Trophoblast cell (in vitro differentiated cells and primary cell): Measurements from ENCODE around the gene FAM117A. TPM values are rescaled to one million over a fixed set of nuclear protein-coding genes. Genes with fewer than 3 reads are reported as not detected.

ENCODE experiments used
- DNase-seq, 2 donors: peaks; one replicate each; pipeline ENCODE4 v3.0.0-alpha.2; 2016
- H2AFZ ChIP-seq: 2 replicates; pipeline ENCODE4 v1.6.1; 2013; ENCODE audit warnings: low read length, moderate library complexity, mild to moderate bottlenecking; ENCODE audit not compliant: insufficient read depth, poor library complexity
- H2AK5ac ChIP-seq: 2 replicates; pipeline ENCODE4 v1.6.1; 2013; ENCODE audit warnings: mild to moderate bottlenecking, low read length
- H2BK120ac ChIP-seq: 2 replicates; pipeline ENCODE4 v1.6.1; 2013; ENCODE audit warnings: low read length, mild to moderate bottlenecking, moderate library complexity; ENCODE audit not compliant: insufficient read depth, poor library complexity
- H2BK12ac ChIP-seq: 2 replicates; pipeline ENCODE4 v1.6.1; 2013; ENCODE audit warnings: mild to moderate bottlenecking, low read length, moderate library complexity
- H2BK5ac ChIP-seq: 2 replicates; pipeline ENCODE4 v1.6.1; 2013; ENCODE audit warnings: low read length, low read depth, moderate library complexity, mild to moderate bottlenecking; ENCODE audit not compliant: poor library complexity
- H3K14ac ChIP-seq: 2 replicates; pipeline ENCODE4 v1.6.1; 2013; ENCODE audit warnings: mild to moderate bottlenecking, low read length
- H3K18ac ChIP-seq: 2 replicates; pipeline ENCODE4 v1.6.1; 2013; ENCODE audit warnings: mild to moderate bottlenecking, low read length
- H3K23ac ChIP-seq: 2 replicates; pipeline ENCODE4 v1.6.1; 2013; ENCODE audit warnings: low read length
- H3K27ac ChIP-seq: 2 replicates; pipeline ENCODE4 v1.5.1; 2013; ENCODE audit warnings: low read depth, mild to moderate bottlenecking, inconsistent platforms, low read length, moderate library complexity
- H3K27me3 ChIP-seq: 2 replicates; pipeline ENCODE4 v1.6.1; 2013; ENCODE audit warnings: inconsistent platforms, mild to moderate bottlenecking, low read length, moderate library complexity; ENCODE audit not compliant: insufficient read depth
- H3K36me3 ChIP-seq, 2 experiments: 1 replicate in 1 of 2; 2 replicates in 1 of 2; pipeline ENCODE4 v1.6.1; 2013; ENCODE audit warnings: low read length in 2 of 2, mild to moderate bottlenecking in 2 of 2, moderate library complexity in 1 of 2; ENCODE audit not compliant: insufficient read depth in 2 of 2, control insufficient read depth in 1 of 2
- H3K4ac ChIP-seq: 2 replicates; pipeline ENCODE4 v1.6.1; 2013; ENCODE audit warnings: low read depth, mild to moderate bottlenecking, low read length, moderate library complexity
- H3K4me1 ChIP-seq, 2 experiments: 1 replicate in 1 of 2; 2 replicates in 1 of 2; pipeline ENCODE4 v1.6.1; 2013; ENCODE audit warnings: low read length in 2 of 2, mild to moderate bottlenecking in 2 of 2, moderate library complexity in 1 of 2; ENCODE audit not compliant: insufficient read depth in 2 of 2, control insufficient read depth in 1 of 2
- H3K4me2 ChIP-seq: 2 replicates; pipeline ENCODE4 v1.6.1; 2013; ENCODE audit warnings: inconsistent platforms, mild to moderate bottlenecking, low read length, moderate library complexity
- H3K4me3 ChIP-seq: 2 replicates; pipeline ENCODE4 v1.5.1; 2013; ENCODE audit warnings: mild to moderate bottlenecking, low read depth, low read length, inconsistent platforms
- H3K79me1 ChIP-seq: one replicate; pipeline ENCODE4 v1.6.1; 2013; ENCODE audit warnings: low read length
- H3K79me2 ChIP-seq: 2 replicates; pipeline ENCODE4 v1.6.1; 2013; ENCODE audit warnings: low read length, mild to moderate bottlenecking; ENCODE audit not compliant: control insufficient read depth, insufficient read depth, poor library complexity
- H3K9ac ChIP-seq: 2 replicates; pipeline ENCODE4 v1.6.1; 2013; ENCODE audit warnings: mild to moderate bottlenecking, low read length
- H3K9me3 ChIP-seq: 2 replicates; pipeline ENCODE4 v1.6.1; 2013; ENCODE audit warnings: low read depth, mild to moderate bottlenecking, control low read depth, inconsistent platforms, low read length; ENCODE audit not compliant: insufficient read depth
- H4K12ac ChIP-seq: 2 replicates; pipeline ENCODE4 v1.6.1; 2013; ENCODE audit warnings: low read depth, mild to moderate bottlenecking, low read length, moderate library complexity
- H4K8ac ChIP-seq: 2 replicates; pipeline ENCODE4 v1.6.1; 2013; ENCODE audit warnings: low read depth, mild to moderate bottlenecking, low read length, moderate library complexity
- H4K91ac ChIP-seq: one replicate; pipeline ENCODE4 v1.6.1; 2013; ENCODE audit warnings: low read depth, mild to moderate bottlenecking, low read length, moderate library complexity
- WGBS: extraction: QIAGEN DNeasy Blood & Tissue Kit; methylation state at CpG from one replicate; pipeline ENCODE4 v1.1.7; 2013; ENCODE audit warnings: missing lambda C conversion rate; ENCODE audit not compliant: insufficient read length, insufficient coverage; ENCODE audit errors: extremely low coverage; 5-methylcytosine and 5-hydroxymethylcytosine counted together
- polyA plus RNA-seq: library from polyadenylated mRNA; stranded (reverse); fragments of 200-250 nt; gene quantifications from 2 replicates; pipeline ENCODE4 v1.2.3, GENCODE V29; 2013

Gene FAM117A, protein sequence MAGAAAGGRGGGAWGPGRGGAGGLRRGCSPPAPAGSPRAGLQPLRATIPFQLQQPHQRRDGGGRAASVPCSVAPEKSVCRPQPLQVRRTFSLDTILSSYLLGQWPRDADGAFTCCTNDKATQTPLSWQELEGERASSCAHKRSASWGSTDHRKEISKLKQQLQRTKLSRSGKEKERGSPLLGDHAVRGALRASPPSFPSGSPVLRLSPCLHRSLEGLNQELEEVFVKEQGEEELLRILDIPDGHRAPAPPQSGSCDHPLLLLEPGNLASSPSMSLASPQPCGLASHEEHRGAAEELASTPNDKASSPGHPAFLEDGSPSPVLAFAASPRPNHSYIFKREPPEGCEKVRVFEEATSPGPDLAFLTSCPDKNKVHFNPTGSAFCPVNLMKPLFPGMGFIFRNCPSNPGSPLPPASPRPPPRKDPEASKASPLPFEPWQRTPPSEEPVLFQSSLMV
- polyA plus RNA-seq, result 7.7 and 7.9 TPM in 2 replicates

DNA sequence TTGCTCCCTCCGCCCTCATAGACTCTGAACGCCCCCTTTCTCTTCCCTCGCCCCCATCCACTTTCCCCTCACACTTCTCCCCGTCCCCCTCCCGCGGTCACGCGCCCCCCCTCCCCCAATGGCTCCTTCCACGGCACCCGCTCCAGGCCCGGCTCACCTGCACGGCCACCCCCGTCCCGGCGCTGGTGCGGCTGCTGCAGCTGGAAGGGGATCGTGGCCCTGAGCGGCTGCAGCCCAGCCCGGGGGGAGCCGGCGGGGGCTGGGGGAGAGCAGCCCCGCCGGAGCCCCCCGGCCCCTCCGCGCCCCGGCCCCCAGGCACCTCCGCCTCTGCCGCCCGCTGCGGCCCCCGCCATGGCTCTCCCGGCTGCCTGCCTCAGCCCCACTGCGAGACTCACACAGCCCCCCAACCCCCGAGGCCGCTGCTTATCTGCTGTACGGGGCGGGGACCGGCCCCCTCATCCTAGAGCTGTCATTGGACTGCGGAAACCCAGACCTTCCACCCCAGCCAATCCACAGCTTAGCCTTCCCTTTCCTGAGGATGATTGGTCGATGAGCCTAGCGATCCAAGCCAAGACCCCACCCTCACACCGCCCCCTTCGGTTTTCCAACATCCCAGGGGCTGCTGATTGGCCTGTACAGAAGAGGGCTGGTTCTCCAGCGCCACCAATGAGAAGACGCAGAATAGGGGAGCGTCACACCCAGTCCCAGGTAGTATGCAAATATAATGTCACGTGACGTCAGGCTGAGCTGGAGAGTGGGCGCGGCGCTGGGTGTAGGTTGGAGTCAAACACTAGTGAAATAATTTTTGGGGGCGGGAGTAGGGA lies at the start of gene FAM117A:
Gene FAM117A, minus strand, starts transcription at position 397 of the 824 bp plus-strand sequence. Its CDS starts 44 bp downstream, at position 353.
- H3K27me3 ChIP-seq, result no peaks in the 10 kb centered on the region
- no peak within 1 kb of the TSS for H4K91ac ChIP-seq
- no peak within 1 kb of the TSS for H3K23ac ChIP-seq
- no peak within 1 kb of the TSS for H3K14ac ChIP-seq
- peak within 1 kb of the TSS; percentile 34 for H3K18ac ChIP-seq
- no peak within 1 kb of the TSS for H4K8ac ChIP-seq
- no CpG with 5 or more reads among the region's 53 CpGs for WGBS
- H3K9ac ChIP-seq, result peak within 1 kb of the TSS; percentile 72
- H3K9me3 ChIP-seq, result no peaks in the 10 kb centered on the region
- no peaks in the 10 kb centered on the region for H3K36me3 ChIP-seq
- peak within 1 kb of the TSS; percentile 4 for H2AFZ ChIP-seq
- peak within 1 kb of the TSS; percentile 91 for H3K4me2 ChIP-seq
- H3K4ac ChIP-seq, result no peak within 1 kb of the TSS
- peak; percentile 98 for DNase-seq
- peaks cover 4% of the 10 kb centered on the region for H3K79me1 ChIP-seq
- peak within 1 kb of the TSS; percentile 80 for H3K4me3 ChIP-seq
- H3K4me1 ChIP-seq, result peaks cover 0 to 6% of the 10 kb centered on the region in 2 experiments
- H2BK12ac ChIP-seq, result no peak within 1 kb of the TSS
- no peak within 1 kb of the TSS for H2BK5ac ChIP-seq
- H2AK5ac ChIP-seq, result no peak within 1 kb of the TSS
- H3K27ac ChIP-seq, result no peak within 1 kb of the TSS
- H4K12ac ChIP-seq, result no peak within 1 kb of the TSS
- no peak within 1 kb of the TSS for H2BK120ac ChIP-seq
- no peaks in the 10 kb centered on the region for H3K79me2 ChIP-seq

DNA sequence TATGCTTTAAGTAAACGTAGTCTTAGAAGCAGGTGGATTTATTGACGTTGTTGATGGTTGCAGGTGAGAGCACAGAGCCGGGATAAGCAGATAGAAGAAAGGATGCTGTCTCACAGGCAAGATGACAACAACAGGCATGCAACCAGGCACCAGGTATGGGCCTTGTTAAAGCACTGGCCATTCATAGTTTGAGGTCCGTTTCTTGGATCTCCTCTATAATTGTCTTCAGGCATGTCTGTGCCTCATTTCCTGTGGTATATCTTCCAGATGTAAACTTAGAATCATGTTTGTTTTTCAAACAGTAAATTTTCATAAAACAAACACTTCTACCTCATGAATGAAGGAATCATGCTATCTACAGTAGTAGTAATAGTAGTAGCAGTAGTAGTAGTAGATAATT lies 45.1 kb upstream of the FAM117A start:
- H2BK5ac ChIP-seq, result no peak overlapping the region
- no peaks in the 10 kb centered on the region for H3K9me3 ChIP-seq
- no peak overlapping the region for H3K4me3 ChIP-seq
- H3K4ac ChIP-seq, result no peak overlapping the region
- H3K36me3 ChIP-seq, result peaks cover 19 to 26% of the 10 kb centered on the region in 2 experiments
- no peak overlapping the region for H2AK5ac ChIP-seq
- H3K79me2 ChIP-seq, result no peaks in the 10 kb centered on the region
- no peak overlapping the region for H2AFZ ChIP-seq
- H3K9ac ChIP-seq, result no peak overlapping the region
- H3K79me1 ChIP-seq, result no peaks in the 10 kb centered on the region
- H4K8ac ChIP-seq, result no peak overlapping the region
- no peak overlapping the region for H4K12ac ChIP-seq
- H3K27me3 ChIP-seq, result no peaks in the 10 kb centered on the region
- WGBS, result no CpG with 5 or more reads among the region's 4 CpGs
- DNase-seq, result no peak
- H3K14ac ChIP-seq, result no peak overlapping the region
- no peak overlapping the region for H3K4me2 ChIP-seq
- no peak overlapping the region for H4K91ac ChIP-seq
- H3K27ac ChIP-seq, result no peak overlapping the region
- no peaks in the 10 kb centered on the region for H3K4me1 ChIP-seq
- H3K23ac ChIP-seq, result no peak overlapping the region
- H2BK12ac ChIP-seq, result no peak overlapping the region
- H2BK120ac ChIP-seq, result no peak overlapping the region
- no peak overlapping the region for H3K18ac ChIP-seq

DNA sequence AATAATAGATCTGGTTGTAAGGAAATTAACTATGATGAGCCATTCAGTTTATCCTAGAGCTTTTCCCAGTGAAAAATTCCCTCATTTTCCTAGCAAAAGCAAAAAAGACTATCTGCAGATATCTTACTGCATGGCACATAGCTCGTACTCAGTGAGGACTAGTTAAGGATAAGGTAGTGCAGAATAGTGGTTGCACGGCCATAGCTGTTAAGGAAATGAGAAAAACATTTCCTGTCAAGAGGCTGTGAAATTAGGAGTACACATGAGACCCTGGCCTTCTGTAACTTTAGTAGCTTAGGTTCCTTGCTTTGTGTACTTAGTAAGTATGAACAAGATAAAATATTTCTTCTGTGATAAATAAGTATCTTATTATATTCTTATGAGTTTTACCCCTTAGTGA lies 34.8 kb upstream of the FAM117A start:
- WGBS, result no CpG with 5 or more reads among the region's 2 CpGs
- Histone ChIP-seq H3K27ac (no peak overlapping the region), H3K27me3 (no peaks in the 10 kb centered on the region), H2AK5ac (no peak overlapping the region), H3K79me2 (no peaks in the 10 kb centered on the region), H4K91ac (no peak overlapping the region), H3K4me2 (no peak overlapping the region), H2BK12ac (no peak overlapping the region), H3K9me3 (no peaks in the 10 kb centered on the region), H3K9ac (no peak overlapping the region), H3K14ac (no peak overlapping the region), H3K23ac (no peak overlapping the region), H4K12ac (no peak overlapping the region), H2BK120ac (no peak overlapping the region), H3K79me1 (no peaks in the 10 kb centered on the region), H4K8ac (no peak overlapping the region), H3K18ac (no peak overlapping the region), H3K4me3 (no peak overlapping the region), H2BK5ac (no peak overlapping the region), H2AFZ (no peak overlapping the region), H3K4me1 (peaks cover 2 to 3% of the 10 kb centered on the region in 2 experiments), H3K36me3 (peaks cover 20 to 30% of the 10 kb centered on the region in 2 experiments), H3K4ac (no peak overlapping the region)
- DNase-seq, result no peak

DNA sequence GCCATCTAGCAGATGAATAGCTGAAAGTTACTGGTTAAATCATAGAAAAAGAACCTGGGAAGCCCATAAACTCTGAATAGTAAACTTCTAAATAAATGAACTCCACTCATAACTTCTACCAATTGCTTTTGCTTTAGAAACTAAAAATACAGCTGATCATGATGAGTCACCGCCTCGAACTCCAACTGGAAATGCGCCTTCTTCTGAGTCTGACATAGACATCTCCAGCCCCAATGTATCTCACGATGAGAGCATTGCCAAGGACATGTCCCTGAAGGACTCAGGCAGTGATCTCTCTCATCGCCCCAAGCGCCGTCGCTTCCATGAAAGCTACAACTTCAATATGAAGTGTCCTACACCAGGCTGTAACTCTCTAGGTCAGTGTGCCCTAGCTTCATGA lies 34.3 kb upstream of the FAM117A start:
- DNase-seq, result no peak
- Histone ChIP-seq H3K79me1 (no peaks in the 10 kb centered on the region), H3K4me2 (no peak overlapping the region), H3K79me2 (no peaks in the 10 kb centered on the region), H3K4ac (no peak overlapping the region), H3K18ac (no peak overlapping the region), H3K4me1 (peaks cover 2 to 3% of the 10 kb centered on the region in 2 experiments), H3K36me3 (peaks cover 22 to 32% of the 10 kb centered on the region in 2 experiments), H3K14ac (no peak overlapping the region), H2AFZ (no peak overlapping the region), H3K23ac (no peak overlapping the region), H3K9ac (no peak overlapping the region), H3K9me3 (no peaks in the 10 kb centered on the region), H4K8ac (no peak overlapping the region), H4K12ac (no peak overlapping the region), H2BK120ac (no peak overlapping the region), H3K4me3 (no peak overlapping the region), H2BK5ac (no peak overlapping the region), H2BK12ac (peak overlapping the region; percentile 37), H3K27ac (peak overlapping the region; percentile 2), H2AK5ac (no peak overlapping the region), H4K91ac (no peak overlapping the region), H3K27me3 (no peaks in the 10 kb centered on the region)
- WGBS, result no CpG with 5 or more reads among the region's 8 CpGs
